A673 (cell line): Measurements from ENCODE around the gene ROBO2. TPM values are rescaled to one million over a fixed set of nuclear protein-coding genes. Genes with fewer than 3 reads are reported as not detected.
A peak's percentile ranks its signal among the peaks of the same experiment; 100 is the strongest.

Source experiments
- BruUV-seq: library from RNA; stranded (reverse); fragments of 400-500 nt; replicated peaks from 2 replicates; lab custom pipeline; 2021; lab: Mats Ljungman, UMichigan
- CTCF ChIA-PET: fragments of 300-600 bp; sonication (Branson Sonifier 250); formaldehyde crosslinking; loops from one replicate; lab custom pipeline; 2022; ENCODE audit warnings: antibody characterized with exemption; lab: Charles Lee
- POLR2A ChIA-PET: fragments of 300-600 bp; sonication (Branson Sonifier 250); formaldehyde crosslinking; loops from one replicate; lab custom pipeline; 2022; ENCODE audit warnings: antibody characterized with exemption; ENCODE audit not compliant: low non-redundant PET; lab: Charles Lee
- DNase-seq: peaks from one replicate; pipeline ENCODE4 v3.0.0-alpha.2; 2015; ENCODE audit warnings: low spot score
- H3K27ac ChIP-seq: fragments of 200-600 bp; sonication (generic); 2 replicates; pipeline ENCODE4 v1.5.1; 2016; ENCODE audit warnings: mixed run types, low read depth, mild to moderate bottlenecking, mixed read lengths, antibody characterized with exemption, low read length; ENCODE audit not compliant: poor library complexity, severe bottlenecking
- H3K27me3 ChIP-seq: fragments of 200-600 bp; sonication (generic); replicated peaks from 2 replicates; pipeline ENCODE4 v1.6.1; 2017; ENCODE audit warnings: mixed run types, low read depth, mild to moderate bottlenecking, mixed read lengths, antibody characterized with exemption, low read length; ENCODE audit not compliant: insufficient read depth, poor library complexity
- H3K36me3 ChIP-seq: fragments of 200-600 bp; sonication (generic); 2 replicates; pipeline ENCODE4 v1.6.1; 2016; ENCODE audit warnings: mixed run types, mild to moderate bottlenecking, mixed read lengths, antibody characterized with exemption, low read length; ENCODE audit not compliant: insufficient read depth, poor library complexity, severe bottlenecking
- H3K4me1 ChIP-seq: fragments of 200-600 bp; sonication (generic); 2 replicates; pipeline ENCODE4 v1.6.1; 2017; ENCODE audit warnings: mixed run types, mild to moderate bottlenecking, mixed read lengths, antibody characterized with exemption, low read length; ENCODE audit not compliant: insufficient read depth, poor library complexity, severe bottlenecking
- H3K4me3 ChIP-seq: fragments of 200-600 bp; sonication (generic); 2 replicates; pipeline ENCODE4 v1.5.1; 2016; ENCODE audit warnings: low read depth, mixed run types, mild to moderate bottlenecking, mixed read lengths, low read length; ENCODE audit not compliant: poor library complexity, severe bottlenecking
- H3K9me3 ChIP-seq: fragments of 200-600 bp; sonication (generic); 2 replicates; pipeline ENCODE4 v1.6.1; 2016; ENCODE audit warnings: mixed run types, low read depth, mild to moderate bottlenecking, mixed read lengths, antibody characterized with exemption, low read length; ENCODE audit not compliant: poor library complexity, severe bottlenecking
- EZH2 ChIP-seq: fragments of 200-600 bp; sonication (generic); IDR thresholded peaks from 2 replicates; pipeline ENCODE4 v1.6.1; 2017; ENCODE audit warnings: borderline replicate concordance, low read depth, mild to moderate bottlenecking, mixed read lengths, antibody characterized with exemption, low read length; ENCODE audit not compliant: poor library complexity, severe bottlenecking
- intact Hi-C: fragments of 100-400 bp; cut with micrococcal nuclease; formaldehyde crosslinking; loops from one replicate; pipeline ENCODE4 v1.10.0; 2022; ENCODE audit not compliant: unreplicated experiment
- total RNA-seq: library from RNA; stranded (reverse); gene quantifications from 2 replicates; pipeline ENCODE4 v1.2.3, GENCODE V29; 2021
- TF ChIP-seq, protein P1 (sequence below): fragments of 300-800, 200-600 bp; sonication (generic); conservative IDR thresholded peaks from 2 replicates; pipeline ENCODE4 v1.5.1; 2017; ENCODE audit warnings: low read depth, mild to moderate bottlenecking, antibody characterized with exemption, low read length, moderate library complexity, mixed read lengths

ROBO2 gene
- total RNA-seq, 1 experiment from 2014 or later = 17.5 TPM

DNA sequence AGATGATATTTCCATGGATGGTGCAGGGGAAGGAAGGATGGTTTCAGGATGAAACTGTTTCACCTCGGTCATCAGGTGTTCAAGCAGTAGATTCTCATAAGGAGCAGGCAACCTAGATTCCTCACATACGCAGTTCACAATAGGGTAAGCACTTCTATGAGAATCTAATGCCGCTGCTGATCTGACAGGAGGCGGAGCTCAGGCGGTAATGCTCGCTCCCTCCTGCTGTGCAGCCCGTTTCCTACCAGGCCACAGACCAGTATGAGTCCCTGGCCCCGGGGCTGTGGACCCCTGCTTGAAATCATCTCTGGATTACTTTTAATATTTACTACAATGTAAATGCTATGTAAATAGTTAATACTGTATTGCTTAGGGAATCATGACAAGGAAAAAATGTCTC lies 241.8 kb downstream of the ROBO2 start:
- POLR2A ChIA-PET = no interaction called here
- H3K27ac ChIP-seq = no peak overlapping the region
- DNase-seq = peak; percentile 35
- TF ChIP-seq EZH2 = no peak
- TF ChIP-seq, protein P1, sequence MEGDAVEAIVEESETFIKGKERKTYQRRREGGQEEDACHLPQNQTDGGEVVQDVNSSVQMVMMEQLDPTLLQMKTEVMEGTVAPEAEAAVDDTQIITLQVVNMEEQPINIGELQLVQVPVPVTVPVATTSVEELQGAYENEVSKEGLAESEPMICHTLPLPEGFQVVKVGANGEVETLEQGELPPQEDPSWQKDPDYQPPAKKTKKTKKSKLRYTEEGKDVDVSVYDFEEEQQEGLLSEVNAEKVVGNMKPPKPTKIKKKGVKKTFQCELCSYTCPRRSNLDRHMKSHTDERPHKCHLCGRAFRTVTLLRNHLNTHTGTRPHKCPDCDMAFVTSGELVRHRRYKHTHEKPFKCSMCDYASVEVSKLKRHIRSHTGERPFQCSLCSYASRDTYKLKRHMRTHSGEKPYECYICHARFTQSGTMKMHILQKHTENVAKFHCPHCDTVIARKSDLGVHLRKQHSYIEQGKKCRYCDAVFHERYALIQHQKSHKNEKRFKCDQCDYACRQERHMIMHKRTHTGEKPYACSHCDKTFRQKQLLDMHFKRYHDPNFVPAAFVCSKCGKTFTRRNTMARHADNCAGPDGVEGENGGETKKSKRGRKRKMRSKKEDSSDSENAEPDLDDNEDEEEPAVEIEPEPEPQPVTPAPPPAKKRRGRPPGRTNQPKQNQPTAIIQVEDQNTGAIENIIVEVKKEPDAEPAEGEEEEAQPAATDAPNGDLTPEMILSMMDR = no peak
- no peak overlapping the region for H3K4me3 ChIP-seq
- H3K9me3 ChIP-seq = no peaks in the 10 kb centered on the region
- H3K27me3 ChIP-seq = no peaks in the 10 kb centered on the region
- no TSS peak for BruUV-seq
- intact Hi-C loops = no loop called here
- CTCF ChIA-PET = no interaction called here
- peaks cover 5% of the 10 kb centered on the region for H3K4me1 ChIP-seq
- H3K36me3 ChIP-seq = no peaks in the 10 kb centered on the region

DNA sequence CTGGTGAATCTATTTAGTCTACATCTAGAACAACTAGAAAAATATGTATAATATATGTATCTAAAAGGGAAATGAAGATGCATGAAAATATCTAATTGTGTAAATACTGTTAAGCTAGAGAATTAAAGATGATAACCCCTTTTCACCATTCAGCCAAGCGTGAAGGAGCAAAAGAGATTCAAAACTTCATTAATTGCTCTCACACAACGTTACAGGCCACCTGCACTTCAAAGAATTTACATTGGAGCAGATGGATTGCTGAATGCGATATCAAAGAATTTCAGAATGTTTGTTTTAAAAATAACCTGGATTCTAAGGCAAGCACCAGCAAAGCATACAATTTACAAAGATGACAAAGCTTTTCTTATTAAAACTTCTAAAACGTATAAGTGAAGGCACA lies 243.2 kb downstream of the ROBO2 start:
- Histone ChIP-seq H3K9me3 (no peaks in the 10 kb centered on the region), H3K4me3 (no peak overlapping the region), H3K27ac (no peak overlapping the region), H3K4me1 (peaks cover 8% of the 10 kb centered on the region), H3K36me3 (no peaks in the 10 kb centered on the region), H3K27me3 (no peaks in the 10 kb centered on the region)
- ChIA-PET POLR2A (no interaction called here), CTCF (no interaction called here)
- no peak for TF ChIP-seq EZH2
- TF ChIP-seq, protein P1 = no peak
- no TSS peak for BruUV-seq
- intact Hi-C loops = no loop called here
- no peak for DNase-seq

DNA sequence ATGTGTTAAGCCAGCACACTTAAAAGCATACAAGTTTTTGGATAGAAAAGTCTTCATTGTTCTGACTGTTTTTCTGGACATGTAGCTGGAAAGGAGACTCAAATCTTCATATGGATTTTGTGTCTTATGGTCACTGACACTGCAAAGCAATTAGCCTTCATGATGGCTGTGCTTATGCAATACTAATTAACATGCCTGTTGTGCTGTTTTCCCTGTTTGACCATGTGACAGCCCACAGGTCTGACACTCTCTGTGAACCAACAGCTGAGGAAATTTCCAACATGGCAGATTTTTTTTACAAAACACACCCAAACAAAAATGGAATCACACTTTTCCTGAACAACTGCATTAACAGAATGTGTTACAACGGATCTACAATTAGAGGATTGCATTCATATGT lies 248.4 kb downstream of the ROBO2 start:
- intact Hi-C loops = no loop called here

More for the DNA sequence above, 248.4 kb downstream of the ROBO2 start:
- DNase-seq = no peak
- BruUV-seq = no TSS peak
- Histone ChIP-seq H3K27me3 (no peaks in the 10 kb centered on the region), H3K36me3 (no peaks in the 10 kb centered on the region), H3K27ac (no peak overlapping the region), H3K4me1 (peaks cover 3% of the 10 kb centered on the region), H3K4me3 (no peak overlapping the region), H3K9me3 (no peaks in the 10 kb centered on the region)
- TF ChIP-seq EZH2 = no peak
- TF ChIP-seq, protein P1 = no peak
- ChIA-PET POLR2A (no interaction called here), CTCF (no interaction called here)
